ENCODE measurements around the gene CLASP2.

- TF ChIP-seq CTCF (IDR thresholded peaks at IDR 0.05; ENCODE audit: insufficient read depth, low read length, poor library complexity, severe bottlenecking) (no peak), EZH2phosphoT487 (conservative IDR thresholded peaks at IDR 0.05; ENCODE audit: low read length) (no peak)
Measured at GRCh38 chr3:33491721-33492120, 226.3 kb downstream of the CLASP2 start.

Measured in SU-DHL-6 (cell line).